CD4-positive, alpha-beta memory T cell (primary cell): ENCODE data around the gene HNRNPH3. TPM values are rescaled to one million over a fixed set of nuclear protein-coding genes. Genes with fewer than 3 reads are reported as not detected.

ENCODE experiments used
- CTCF ChIA-PET: fragments of 350-600 bp; sonication (Branson Sonifier 250); formaldehyde crosslinking; loops from one replicate; lab custom pipeline; 2021; ENCODE audit warnings: inconsistent platforms; ENCODE audit not compliant: partially characterized antibody; lab: Charles Lee
- POLR2A ChIA-PET: fragments of 350-600 bp; sonication (Branson Sonifier 250); formaldehyde crosslinking; loops from one replicate; lab custom pipeline; 2021; ENCODE audit not compliant: partially characterized antibody; lab: Charles Lee
- DNase-seq, 5 donors: peaks; one replicate each; pipeline versions ENCODE4 v3.0.0 to v3.0.0-alpha.2; 2020 to 2022; ENCODE audit warnings: mixed read lengths in 1 of 5
- H3K27ac ChIP-seq: one replicate; pipeline ENCODE4 v1.7.0; 2013; ENCODE audit warnings: low read depth, low read length
- H3K27me3 ChIP-seq: 2 replicates; pipeline ENCODE4 v1.7.0; 2013; ENCODE audit warnings: mild to moderate bottlenecking, low read length, moderate library complexity; ENCODE audit not compliant: insufficient read depth
- H3K36me3 ChIP-seq: 2 replicates; pipeline ENCODE4 v1.7.0; 2013; ENCODE audit warnings: mild to moderate bottlenecking, low read length, moderate library complexity; ENCODE audit not compliant: insufficient read depth
- H3K4me1 ChIP-seq: 2 replicates; pipeline ENCODE4 v1.7.0; 2013; ENCODE audit warnings: mild to moderate bottlenecking, low read length, moderate library complexity; ENCODE audit not compliant: insufficient read depth
- H3K4me3 ChIP-seq, 2 donors: one replicate each; pipeline ENCODE4 v1.7.0; 2013; ENCODE audit warnings: low read length in 2 of 2, mild to moderate bottlenecking in 1 of 2
- H3K9me3 ChIP-seq, 2 donors: one replicate each; pipeline ENCODE4 v1.7.0; 2013; ENCODE audit warnings: low read length in 2 of 2, control low read depth in 1 of 2; ENCODE audit not compliant: control insufficient read depth in 1 of 2
- H3K27ac Mint-ChIP-seq, 7 donors: one replicate each; pipeline ENCODE4 v1.8.0; 2020 to 2021; ENCODE audit warnings: mixed read lengths in 7 of 7, mild to moderate bottlenecking in 6 of 7, inconsistent platforms in 3 of 7, moderate library complexity in 3 of 7
- H3K27me3 Mint-ChIP-seq, 2 donors: one replicate each; pipeline ENCODE4 v1.8.0; 2020 to 2021; ENCODE audit warnings: mixed read lengths in 2 of 2
- H3K36me3 Mint-ChIP-seq, 2 donors: one replicate each; pipeline ENCODE4 v1.8.0; 2020 to 2021; ENCODE audit warnings: mixed read lengths in 2 of 2, inconsistent platforms in 1 of 2, mild to moderate bottlenecking in 1 of 2
- H3K4me1 Mint-ChIP-seq, 4 donors: one replicate each; pipeline ENCODE4 v1.8.0; 2020 to 2021; ENCODE audit warnings: mixed read lengths in 4 of 4, mild to moderate bottlenecking in 1 of 4
- H3K4me3 Mint-ChIP-seq, 8 donors: one replicate each; pipeline ENCODE4 v1.8.0; 2020 to 2021; ENCODE audit warnings: mixed read lengths in 8 of 8, mild to moderate bottlenecking in 7 of 8, moderate library complexity in 6 of 8, inconsistent platforms in 3 of 8
- H3K9me3 Mint-ChIP-seq, 8 donors: one replicate each; pipeline ENCODE4 v1.8.0; 2020 to 2021; ENCODE audit warnings: mixed read lengths in 8 of 8, mild to moderate bottlenecking in 5 of 8, inconsistent platforms in 3 of 8, moderate library complexity in 1 of 8
- intact Hi-C: fragments of 100-400 bp; cut with micrococcal nuclease; formaldehyde crosslinking; loops from one replicate; pipeline ENCODE4 v1.15.1; 2023
- polyA plus RNA-seq, 2 donors: library from polyadenylated mRNA; unstranded; fragments of 300-500 nt; fragmentation: Illumina TruSeq; gene quantifications; one replicate each; pipeline ENCODE4 v1.2.3, GENCODE V29; 2021
- total RNA-seq, 2 experiments: library from RNA; stranded (reverse); gene quantifications; one replicate each; pipeline ENCODE4 v1.2.3, GENCODE V29; 2021

The HNRNPH3 gene
- total and polyA plus RNA-seq, 4 experiments from 2014 or later: 121 to 176 (median 153) TPM

DNA sequence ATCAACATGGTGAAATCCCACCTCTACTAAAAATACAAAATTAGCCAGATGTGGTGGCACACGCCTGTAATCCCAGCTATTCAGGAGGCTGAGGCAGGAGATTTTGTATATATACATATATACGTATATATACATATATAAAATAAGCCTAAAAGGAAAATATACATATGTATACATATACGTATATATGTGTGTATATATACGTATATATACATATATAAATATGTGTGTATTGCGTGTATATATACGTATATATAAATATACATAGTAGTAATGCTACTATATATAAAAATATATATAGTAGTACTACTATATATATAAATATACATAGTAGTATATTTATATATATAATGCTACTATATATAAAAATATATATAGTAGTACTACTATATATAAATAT, 27.3 kb downstream of the HNRNPH3 start:
- CTCF ChIA-PET: interaction anchor here (1.0 kb wide), 1 partner anchor 56 kb away, joined by 3 read pairs; no protein-coding TSS in a partner anchor
- H3K27ac ChIP-seq: no peak overlapping the region
- peaks cover 20% of the 10 kb centered on the region for H3K36me3 ChIP-seq
- Mint-ChIP-seq H3K36me3 (peaks cover 22 to 34% of the 10 kb centered on the region in 2 donors), H3K9me3 (no peaks in the 10 kb centered on the region), H3K4me3 (no peak overlapping the region), H3K27me3 (no peaks in the 10 kb centered on the region), H3K27ac (no peak overlapping the region), H3K4me1 (no peaks in the 10 kb centered on the region)
- POLR2A ChIA-PET: interaction anchor here (0.8 kb wide), 1 partner anchor 26 kb away, joined by 3 read pairs; the partner anchor contains the start of gene PBLD
- intact Hi-C loops: no loop called here
- DNase-seq: no peak
- no peaks in the 10 kb centered on the region for H3K27me3 ChIP-seq
- H3K9me3 ChIP-seq: no peaks in the 10 kb centered on the region
- H3K4me1 ChIP-seq: no peaks in the 10 kb centered on the region
- no peak overlapping the region for H3K4me3 ChIP-seq

DNA sequence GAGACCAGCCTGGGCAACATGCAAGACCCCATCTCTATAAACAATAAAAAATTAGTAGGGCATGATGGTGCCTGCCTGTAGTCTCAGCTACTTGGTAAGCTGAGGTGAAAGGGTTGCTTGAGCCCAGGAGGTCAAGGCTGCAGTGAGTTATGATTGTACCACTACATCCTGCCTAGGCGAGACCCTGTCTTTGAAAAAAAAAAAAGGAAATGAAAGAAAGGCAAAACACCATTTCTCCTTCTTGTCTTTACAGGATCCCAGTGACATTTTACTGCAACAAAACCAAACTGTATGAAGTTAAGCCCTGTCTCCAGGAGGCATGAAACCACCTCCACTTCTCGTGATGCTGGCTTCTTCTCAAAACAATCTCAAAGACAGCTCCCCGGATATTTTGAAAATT, 30.7 kb downstream of the HNRNPH3 start:
- H3K27ac ChIP-seq: no peak overlapping the region
- no peak overlapping the region for H3K4me3 Mint-ChIP-seq
- no peaks in the 10 kb centered on the region for H3K9me3 ChIP-seq
- H3K27ac Mint-ChIP-seq: peak overlapping the region in 1 of 7 donors; percentile 18
- no peaks in the 10 kb centered on the region for H3K4me1 Mint-ChIP-seq
- CTCF ChIA-PET: interaction anchor here (1.5 to 2.5 kb wide), 3 partner anchors 11 to 15 kb away, joined by 3 to 15 read pairs (median 6); no protein-coding TSS in a partner anchor
- no peaks in the 10 kb centered on the region for H3K27me3 Mint-ChIP-seq
- H3K36me3 ChIP-seq: peaks cover 12% of the 10 kb centered on the region
- no peaks in the 10 kb centered on the region for H3K27me3 ChIP-seq
- intact Hi-C loops: no loop called here
- DNase-seq: no peak
- H3K36me3 Mint-ChIP-seq: peaks cover 19 to 39% of the 10 kb centered on the region in 2 donors
- POLR2A ChIA-PET: no interaction called here
- no peak overlapping the region for H3K4me3 ChIP-seq
- no peaks in the 10 kb centered on the region for H3K4me1 ChIP-seq
- H3K9me3 Mint-ChIP-seq: no peaks in the 10 kb centered on the region

DNA sequence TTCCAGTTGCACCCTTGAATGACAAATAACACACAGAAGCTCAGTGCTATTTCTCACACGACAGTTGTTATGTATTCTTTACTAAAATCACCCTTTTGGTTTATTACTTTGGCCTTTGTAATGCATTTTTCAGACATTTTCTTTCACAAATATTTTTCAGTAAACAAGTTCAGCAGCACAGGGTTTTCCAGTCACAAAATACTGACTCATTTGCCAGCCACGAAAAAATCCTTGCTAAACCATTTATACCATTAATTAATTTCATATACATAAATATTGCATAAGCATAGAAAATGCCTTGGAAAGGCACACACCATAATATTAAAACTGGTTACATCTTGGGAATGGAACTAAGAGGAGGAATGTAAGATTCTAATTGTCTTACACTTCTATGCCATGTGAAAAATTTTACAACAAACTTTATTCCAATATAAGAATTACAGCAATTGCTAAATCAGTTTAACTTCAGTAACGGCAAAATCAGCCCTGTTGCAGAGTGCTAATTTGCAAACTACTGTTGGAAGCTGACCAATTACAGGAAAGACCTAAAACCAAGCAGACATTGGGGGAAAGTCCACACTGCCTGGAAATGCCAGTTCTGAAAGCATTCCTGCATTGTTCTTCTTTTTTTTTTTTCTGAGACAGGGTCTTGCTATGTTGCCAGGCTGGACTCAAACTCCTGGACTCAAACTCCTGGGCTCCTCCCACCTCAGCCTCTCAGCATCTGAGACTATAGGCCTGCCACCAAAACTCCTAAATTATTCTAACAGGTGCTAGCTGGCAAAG, 32.4 kb downstream of the HNRNPH3 start:
- intact Hi-C loops: no loop called here
- no peaks in the 10 kb centered on the region for H3K4me1 Mint-ChIP-seq
- no peak overlapping the region for H3K4me3 Mint-ChIP-seq
- Histone ChIP-seq H3K4me3 (no peak overlapping the region), H3K9me3 (no peaks in the 10 kb centered on the region), H3K27me3 (no peaks in the 10 kb centered on the region), H3K4me1 (no peaks in the 10 kb centered on the region), H3K27ac (no peak overlapping the region), H3K36me3 (peaks cover 12% of the 10 kb centered on the region)
- ChIA-PET CTCF (interaction anchor here (0.5 to 2.5 kb wide), 3 partner anchors 12 to 17 kb away, joined by 3 to 15 read pairs (median 6); no protein-coding TSS in a partner anchor), POLR2A (no interaction called here)
- no peaks in the 10 kb centered on the region for H3K9me3 Mint-ChIP-seq
- peaks cover 19 to 36% of the 10 kb centered on the region in 2 donors for H3K36me3 Mint-ChIP-seq
- no peak for DNase-seq
- no peaks in the 10 kb centered on the region for H3K27me3 Mint-ChIP-seq
- peak overlapping the region in 2 of 7 donors; percentile 27 to 57 for H3K27ac Mint-ChIP-seq

DNA sequence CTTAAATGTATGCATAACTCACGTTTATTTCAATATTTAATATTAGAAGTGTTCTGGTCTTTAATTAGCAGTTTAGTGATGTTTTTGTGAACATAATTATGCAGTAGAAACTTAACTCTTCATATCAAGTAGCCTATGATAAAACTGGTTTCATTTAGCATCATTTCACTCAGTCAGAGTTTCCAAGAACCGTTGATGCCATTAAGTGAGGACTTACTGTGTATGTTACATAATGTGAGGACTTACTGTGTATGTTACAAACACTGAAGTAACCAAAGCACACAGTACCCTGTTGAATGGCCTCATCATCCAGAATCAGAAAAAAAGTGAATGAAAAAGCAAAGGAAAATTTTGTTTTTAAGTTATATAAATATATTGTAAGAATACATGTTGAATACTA, 33.7 kb downstream of the HNRNPH3 start:
- intact Hi-C loops: no loop called here
- Histone ChIP-seq H3K27ac (no peak overlapping the region), H3K36me3 (peaks cover 12% of the 10 kb centered on the region), H3K4me3 (no peak overlapping the region), H3K4me1 (no peaks in the 10 kb centered on the region), H3K27me3 (no peaks in the 10 kb centered on the region), H3K9me3 (no peaks in the 10 kb centered on the region)
- CTCF ChIA-PET: no interaction called here
- Mint-ChIP-seq H3K36me3 (peaks cover 25 to 39% of the 10 kb centered on the region in 2 donors), H3K9me3 (peaks cover 0 to 3% (median 2%) of the 10 kb centered on the region in 8 donors), H3K4me1 (peaks cover 0 to 2% (median 0%) of the 10 kb centered on the region in 4 donors), H3K4me3 (no peak overlapping the region), H3K27me3 (no peaks in the 10 kb centered on the region), H3K27ac (no peak overlapping the region)
- no peak for DNase-seq
- POLR2A ChIA-PET: no interaction called here

DNA sequence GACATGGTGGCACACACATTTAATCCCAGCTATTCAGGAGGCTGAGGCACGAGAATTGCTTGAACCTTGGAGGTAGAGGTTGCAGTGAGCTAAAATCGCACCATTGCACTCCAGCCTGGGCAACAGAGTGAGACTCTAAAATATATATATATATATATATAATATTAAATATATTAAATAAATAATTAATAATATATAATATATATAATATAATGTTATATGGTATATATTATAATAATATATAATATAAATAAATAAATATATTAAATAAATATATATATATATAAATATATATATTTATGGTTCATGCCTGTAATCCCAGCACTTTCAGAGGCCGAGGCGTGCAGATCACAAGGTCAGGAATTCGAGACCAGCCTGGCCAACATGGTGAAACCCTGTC, 34.7 kb downstream of the HNRNPH3 start:
- Mint-ChIP-seq H3K4me3 (no peak overlapping the region), H3K36me3 (peaks cover 27 to 38% of the 10 kb centered on the region in 2 donors), H3K4me1 (peaks cover 0 to 2% (median 0%) of the 10 kb centered on the region in 4 donors), H3K27me3 (no peaks in the 10 kb centered on the region), H3K27ac (no peak overlapping the region), H3K9me3 (peaks cover 0 to 10% (median 2%) of the 10 kb centered on the region in 8 donors)
- Histone ChIP-seq H3K4me3 (no peak overlapping the region), H3K4me1 (no peaks in the 10 kb centered on the region), H3K27me3 (no peaks in the 10 kb centered on the region), H3K9me3 (no peaks in the 10 kb centered on the region), H3K36me3 (peaks cover 12% of the 10 kb centered on the region), H3K27ac (no peak overlapping the region)
- ChIA-PET POLR2A (no interaction called here), CTCF (no interaction called here)
- no peak for DNase-seq
- intact Hi-C loops: no loop called here

DNA sequence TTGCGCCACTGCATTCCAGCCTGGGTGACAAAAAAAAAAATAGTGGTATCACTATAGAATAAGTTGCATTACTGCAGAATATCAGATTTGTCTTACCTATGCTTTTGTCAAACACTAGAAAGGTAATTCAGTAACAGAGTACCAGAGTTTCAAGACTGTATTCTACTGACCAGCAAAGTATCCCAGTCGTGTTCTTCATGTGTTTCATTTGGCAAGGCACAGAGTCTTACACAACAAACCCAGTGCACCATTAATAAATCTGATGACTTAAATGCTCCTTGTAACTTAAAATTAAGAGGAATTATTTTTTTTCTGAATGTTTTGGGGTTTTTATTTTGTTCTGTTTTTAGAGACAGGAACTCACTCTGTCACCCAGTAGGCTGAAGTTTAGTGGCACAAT, 35.3 kb downstream of the HNRNPH3 start:
- H3K36me3 Mint-ChIP-seq: peaks cover 26 to 37% of the 10 kb centered on the region in 2 donors
- no peak overlapping the region for H3K4me3 Mint-ChIP-seq
- H3K4me1 Mint-ChIP-seq: peaks cover 0 to 2% (median 0%) of the 10 kb centered on the region in 4 donors
- H3K27ac Mint-ChIP-seq: no peak overlapping the region
- DNase-seq: no peak
- Histone ChIP-seq H3K27ac (no peak overlapping the region), H3K9me3 (no peaks in the 10 kb centered on the region), H3K36me3 (peaks cover 12% of the 10 kb centered on the region), H3K4me1 (no peaks in the 10 kb centered on the region), H3K4me3 (no peak overlapping the region), H3K27me3 (no peaks in the 10 kb centered on the region)
- H3K27me3 Mint-ChIP-seq: no peaks in the 10 kb centered on the region
- H3K9me3 Mint-ChIP-seq: peaks cover 0 to 13% (median 5%) of the 10 kb centered on the region in 8 donors
- POLR2A ChIA-PET: no interaction called here
- CTCF ChIA-PET: no interaction called here
- intact Hi-C loops: no loop called here

DNA sequence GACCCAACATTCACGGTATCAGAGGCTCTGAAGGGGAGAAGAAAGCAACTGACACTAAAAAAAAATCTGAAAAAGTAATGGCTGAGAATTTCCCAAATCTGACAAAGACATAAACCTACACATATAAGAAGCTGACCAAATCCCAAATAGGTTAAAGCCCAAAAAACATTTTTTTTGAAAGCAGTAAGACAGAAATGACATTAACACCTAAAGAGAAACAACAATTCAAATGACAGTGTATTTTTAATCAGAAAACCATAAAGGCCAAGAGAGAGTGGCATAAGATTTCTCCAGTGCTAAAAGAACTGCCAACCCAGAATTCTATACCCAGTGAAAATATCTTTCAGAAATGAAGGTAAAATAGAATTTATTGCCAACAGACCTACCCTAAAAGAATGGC, 39.7 kb downstream of the HNRNPH3 start:
- Histone ChIP-seq H3K4me1 (no peaks in the 10 kb centered on the region), H3K27me3 (no peaks in the 10 kb centered on the region), H3K36me3 (no peaks in the 10 kb centered on the region), H3K4me3 (no peak overlapping the region), H3K9me3 (no peaks in the 10 kb centered on the region), H3K27ac (no peak overlapping the region)
- no peak for DNase-seq
- ChIA-PET POLR2A (no interaction called here), CTCF (interaction anchor here (3.2 kb wide), 1 partner anchor 23 kb away, joined by 10 read pairs; no protein-coding TSS in a partner anchor)
- Mint-ChIP-seq H3K27ac (no peak overlapping the region), H3K4me1 (peaks cover 0 to 4% (median 0%) of the 10 kb centered on the region in 4 donors), H3K27me3 (no peaks in the 10 kb centered on the region), H3K9me3 (peaks cover 0 to 14% (median 6%) of the 10 kb centered on the region in 8 donors), H3K36me3 (peaks cover 38 to 42% of the 10 kb centered on the region in 2 donors), H3K4me3 (no peak overlapping the region)
- intact Hi-C loops: no loop called here
